HG02973 (cell line): ENCODE results near the gene FAM20A.
"Not testable (repeated sequence)": the region's sequence is repeated elsewhere in the genome, so short reads cannot be mapped to it uniquely, and the experiment has no call there.

Experiments
- ATAC-seq: cut with Tn5 transposase; IDR thresholded peaks from one replicate; pipeline ENCODE4 v1.9.1; 2021; ENCODE audit warnings: moderate library complexity; ENCODE audit not compliant: unreplicated experiment

The FAM20A gene

DNA sequence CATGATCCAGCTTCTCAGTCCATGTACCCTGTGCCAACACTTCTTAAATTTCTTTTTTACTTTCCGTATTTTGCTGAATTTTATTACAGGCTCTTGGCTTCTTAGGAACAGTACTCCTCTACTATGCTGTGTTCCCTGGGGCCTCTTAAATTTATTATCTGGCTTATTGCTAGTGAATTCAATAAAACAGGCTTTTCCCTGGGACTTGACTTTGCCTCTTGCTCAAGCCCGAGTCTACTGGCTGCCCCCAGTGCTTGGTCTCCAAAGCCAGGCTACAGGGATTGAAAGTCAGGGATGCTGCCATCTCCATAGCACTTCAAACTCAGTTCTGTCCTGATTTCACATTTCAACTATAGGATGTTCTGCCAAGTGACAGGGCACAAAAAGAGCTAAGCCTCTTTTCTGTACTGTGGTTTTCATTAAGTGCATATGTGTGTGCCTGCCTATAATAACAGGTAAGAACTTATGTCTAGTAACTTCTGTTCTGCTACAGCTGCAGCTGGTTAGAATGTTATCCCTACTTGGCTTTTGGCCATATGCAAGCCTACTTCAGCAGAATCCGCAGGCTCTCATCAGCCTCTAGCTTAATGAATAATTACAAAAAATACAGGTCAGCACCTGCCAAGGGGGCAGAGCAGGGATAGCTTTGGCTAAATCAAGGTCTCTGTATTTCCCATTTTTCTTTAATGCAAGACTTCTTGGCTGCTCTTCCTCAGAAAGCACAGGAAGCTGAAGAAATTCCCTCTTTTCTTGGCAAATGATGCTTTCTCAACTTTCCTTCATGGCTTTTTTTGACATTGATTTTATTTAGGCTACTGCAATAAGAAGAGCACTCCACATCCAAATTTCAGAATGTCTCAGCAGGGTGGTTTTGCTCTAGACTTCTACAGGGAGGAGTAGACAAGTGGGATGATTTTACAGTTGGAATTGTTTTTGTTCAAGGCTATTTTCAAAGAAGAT, 8.2 kb downstream of the FAM20A start:
- ATAC-seq = no peak

DNA sequence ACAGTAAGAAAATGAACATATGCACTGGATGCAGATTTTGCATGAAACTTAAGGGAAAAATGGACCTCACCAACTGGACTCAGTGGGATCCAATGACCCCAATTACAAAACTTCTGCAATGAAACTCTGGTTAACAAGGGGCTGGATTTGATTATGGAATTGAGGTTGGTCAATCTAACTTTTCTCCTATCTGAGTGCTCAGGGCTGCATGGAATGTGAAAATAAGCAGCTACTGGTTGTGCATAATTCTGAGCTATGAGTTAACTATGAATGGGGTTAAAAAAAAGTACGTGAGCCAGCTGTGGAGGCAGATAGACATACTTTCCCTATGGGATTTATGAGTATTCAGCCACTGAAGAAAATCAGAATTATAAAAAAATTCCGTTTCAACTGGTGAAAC, 9.2 kb downstream of the FAM20A start:
- no peak for ATAC-seq

DNA sequence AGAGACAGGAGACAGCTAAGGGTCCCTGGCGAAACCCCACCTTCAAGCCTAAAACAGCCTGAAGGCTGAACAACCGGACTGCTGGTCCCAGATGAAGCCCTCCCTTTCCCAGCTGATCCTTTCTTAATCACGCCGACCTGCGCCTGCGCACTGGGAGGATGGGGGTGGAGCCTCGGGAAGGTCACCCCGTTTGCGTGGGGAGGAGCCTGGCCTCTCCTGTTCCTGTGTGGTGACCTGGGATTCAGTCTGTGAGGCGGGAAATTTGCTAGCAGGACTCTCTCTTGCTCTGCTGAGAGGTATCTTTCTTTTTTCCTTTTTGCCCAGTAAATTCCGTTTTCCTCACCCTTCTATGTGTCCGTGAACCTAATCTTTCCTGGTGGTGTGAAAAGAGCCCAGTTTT, 9.6 kb downstream of the FAM20A start:
- no peak for ATAC-seq

DNA sequence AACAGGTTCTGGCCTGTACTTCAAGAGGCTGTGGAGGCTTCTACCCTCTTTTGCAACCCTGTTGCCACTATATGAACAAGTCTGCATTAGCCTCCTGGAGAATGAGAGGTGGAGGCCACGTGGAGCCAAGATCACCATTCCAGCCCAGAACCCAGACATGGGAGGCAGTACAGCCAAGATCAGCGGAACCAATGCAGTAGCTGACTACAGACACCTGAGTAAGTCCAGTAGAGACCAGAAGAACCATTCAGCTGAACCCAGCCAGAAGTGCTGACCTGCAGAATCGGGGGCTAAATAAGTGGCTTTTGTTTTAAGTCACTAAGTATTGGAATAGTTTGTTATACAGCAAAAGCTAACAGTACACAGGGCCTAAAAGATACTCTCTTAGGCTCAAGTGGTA, 12.1 kb downstream of the FAM20A start:
- no peak for ATAC-seq

DNA sequence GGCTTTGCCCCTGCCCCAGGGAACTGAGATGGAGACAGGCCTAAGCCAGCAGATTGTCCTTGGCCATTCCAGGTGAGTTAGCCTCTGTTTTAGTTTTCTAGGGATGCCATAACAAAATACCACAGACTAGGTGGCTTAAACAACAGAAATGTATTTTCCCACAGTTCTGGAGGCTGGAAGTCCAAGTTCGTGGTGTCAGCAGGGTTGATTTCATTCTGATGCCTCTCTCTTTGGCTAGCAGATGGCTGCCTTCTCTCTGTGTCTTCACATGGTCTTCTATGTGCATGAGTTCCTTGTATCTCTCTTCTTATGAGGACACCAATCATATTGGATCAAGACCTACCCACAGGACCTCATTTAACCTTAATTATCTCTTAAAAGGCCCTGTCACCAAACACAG, 12.8 kb downstream of the FAM20A start:
- no peak for ATAC-seq

DNA sequence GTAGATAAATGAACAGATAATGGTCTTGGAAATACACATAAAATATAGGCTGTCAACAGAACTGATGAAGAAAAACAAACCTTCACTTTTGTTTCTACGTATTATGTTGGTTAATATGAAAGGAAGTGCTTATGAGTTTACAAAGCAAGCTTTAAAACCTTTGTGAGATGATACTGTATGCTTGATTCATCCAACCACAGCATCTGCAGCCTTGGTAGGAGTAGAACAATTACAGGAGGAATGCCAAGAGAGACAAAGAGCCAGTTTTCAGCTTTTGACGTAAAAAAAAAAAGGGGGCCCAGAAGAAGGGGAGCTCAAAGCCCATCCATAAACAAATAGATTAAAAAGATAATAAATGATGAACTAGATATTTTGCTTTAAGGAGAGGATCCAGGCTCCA, 13.3 kb downstream of the FAM20A start:
- ATAC-seq = no peak

DNA sequence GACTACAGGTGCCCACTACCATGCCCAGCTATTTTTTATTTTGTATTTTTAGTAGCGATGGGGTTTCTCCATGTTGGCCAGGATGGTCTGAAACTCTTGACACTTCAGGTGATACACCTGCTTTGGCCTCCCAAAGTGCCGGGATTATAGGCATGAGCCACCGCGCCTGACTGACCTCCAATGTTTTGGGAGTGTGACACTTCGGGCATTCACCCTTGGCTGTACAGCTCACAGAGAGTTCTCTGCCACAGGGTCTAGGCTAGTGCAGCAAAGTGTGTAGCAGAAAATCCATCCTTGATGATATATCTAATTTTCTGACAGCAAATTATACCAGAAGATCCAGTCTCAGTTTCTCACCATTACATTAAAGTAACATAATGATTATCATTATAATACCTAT, 14.1 kb downstream of the FAM20A start:
- no peak for ATAC-seq

DNA sequence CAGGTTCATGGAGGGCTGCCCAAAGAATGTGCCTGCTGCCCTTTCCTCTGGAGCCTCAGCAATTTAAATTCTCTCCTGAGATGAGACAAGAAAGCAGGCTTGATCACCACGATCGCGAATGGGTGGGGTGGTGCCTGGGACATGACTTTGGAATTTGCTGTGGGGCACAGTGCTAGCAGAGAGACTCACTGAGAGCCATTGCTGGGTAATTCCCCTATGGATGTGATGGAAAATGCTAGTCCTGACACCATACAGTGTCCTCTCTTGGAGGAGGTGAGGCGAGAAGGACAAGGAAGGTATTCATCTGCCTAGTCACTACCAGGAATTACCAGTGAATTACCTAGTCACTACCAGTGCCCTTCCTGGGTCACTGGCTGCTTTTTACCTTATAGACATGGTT, 15.5 kb downstream of the FAM20A start:
- no peak for ATAC-seq

DNA sequence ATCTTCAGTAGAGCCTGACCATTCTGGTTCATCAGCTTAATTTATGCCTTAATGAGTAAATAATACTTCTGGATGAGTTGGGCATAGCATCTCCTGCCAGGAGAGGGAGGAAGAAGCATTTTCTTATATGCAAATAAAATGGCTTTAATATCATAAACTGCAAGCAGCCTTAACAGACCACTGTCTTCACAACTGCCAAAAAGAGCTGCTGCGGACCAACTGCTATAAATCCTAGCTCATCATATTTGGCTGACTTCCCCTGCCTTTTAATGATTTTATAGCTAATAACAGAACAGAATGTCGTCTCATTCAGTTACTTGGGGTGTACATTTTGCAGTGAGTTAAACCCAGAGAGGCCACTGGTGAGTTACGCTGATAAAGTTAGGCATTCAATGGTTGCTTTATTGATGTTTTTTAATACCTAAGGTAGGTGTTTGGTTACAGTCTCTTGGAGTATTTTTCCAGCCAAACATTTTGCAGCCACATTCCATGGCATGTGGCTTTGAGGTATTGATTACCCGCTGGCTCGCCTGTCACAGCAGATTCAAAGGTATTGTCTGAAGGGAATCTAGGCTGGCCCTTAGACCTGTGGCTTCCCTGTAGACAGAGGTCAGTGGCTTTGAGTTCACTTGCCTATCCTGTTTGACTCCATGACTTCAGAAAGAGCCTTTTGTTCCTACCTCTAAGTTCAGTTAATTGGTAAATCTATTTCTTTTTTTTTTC, 16.4 kb downstream of the FAM20A start:
- no peak for ATAC-seq

DNA sequence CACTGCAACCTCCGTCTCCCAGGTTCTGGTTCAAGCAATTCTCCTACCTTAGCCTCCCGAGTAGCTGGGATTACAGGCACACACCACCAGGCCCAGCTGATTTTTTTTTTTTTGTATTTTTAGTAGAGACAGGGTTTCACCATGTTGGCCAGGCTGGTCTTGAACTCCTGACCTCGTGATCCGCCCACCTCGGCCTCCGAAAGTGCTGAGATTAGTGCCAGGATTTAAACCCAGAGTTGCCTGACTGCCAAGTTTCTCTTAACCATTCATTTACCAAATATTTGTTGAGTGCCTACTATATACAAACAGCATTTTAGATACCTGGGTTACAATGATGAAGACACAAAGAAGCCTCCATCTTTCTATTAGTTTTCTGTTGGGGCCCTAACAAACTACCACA, 18.3 kb downstream of the FAM20A start:
- ATAC-seq = not testable (repeated sequence)

DNA sequence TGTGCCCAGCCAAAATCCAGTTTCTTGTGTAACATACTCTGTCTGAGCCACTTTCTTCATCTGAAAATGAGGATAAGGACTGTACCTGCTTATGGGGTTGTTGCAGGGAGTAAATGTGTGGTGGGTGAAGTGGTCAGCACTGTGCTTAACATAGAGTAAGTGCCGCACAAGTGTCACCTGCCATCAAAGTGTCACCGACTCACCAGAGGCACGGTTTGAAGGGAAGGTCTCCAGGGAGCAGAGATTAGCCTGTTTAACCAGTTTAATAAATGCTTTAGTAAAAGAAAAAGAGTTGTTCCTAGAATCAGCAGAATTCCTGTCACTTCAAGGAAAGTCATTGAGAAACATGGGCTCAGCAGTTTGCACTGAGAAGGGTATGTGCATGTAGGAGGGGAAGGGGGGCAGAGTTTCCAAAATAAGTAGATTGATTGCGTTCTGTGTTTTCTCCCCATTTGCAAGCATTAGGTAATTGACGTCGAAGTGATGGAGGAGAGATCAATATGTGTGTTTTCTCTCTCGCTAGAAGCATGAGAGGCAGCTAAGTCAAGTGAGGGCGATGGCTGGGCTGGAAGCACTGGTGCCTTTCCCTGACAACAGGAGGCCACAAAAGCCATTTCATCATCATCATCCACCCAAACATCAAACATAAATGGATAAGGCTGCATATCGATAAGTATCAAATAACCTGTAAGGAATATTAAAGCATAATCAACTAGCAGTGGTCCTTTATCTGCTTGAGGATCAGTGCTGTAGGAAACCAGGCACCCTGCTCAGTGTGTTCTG, 19.1 kb downstream of the FAM20A start:
- no peak for ATAC-seq

DNA sequence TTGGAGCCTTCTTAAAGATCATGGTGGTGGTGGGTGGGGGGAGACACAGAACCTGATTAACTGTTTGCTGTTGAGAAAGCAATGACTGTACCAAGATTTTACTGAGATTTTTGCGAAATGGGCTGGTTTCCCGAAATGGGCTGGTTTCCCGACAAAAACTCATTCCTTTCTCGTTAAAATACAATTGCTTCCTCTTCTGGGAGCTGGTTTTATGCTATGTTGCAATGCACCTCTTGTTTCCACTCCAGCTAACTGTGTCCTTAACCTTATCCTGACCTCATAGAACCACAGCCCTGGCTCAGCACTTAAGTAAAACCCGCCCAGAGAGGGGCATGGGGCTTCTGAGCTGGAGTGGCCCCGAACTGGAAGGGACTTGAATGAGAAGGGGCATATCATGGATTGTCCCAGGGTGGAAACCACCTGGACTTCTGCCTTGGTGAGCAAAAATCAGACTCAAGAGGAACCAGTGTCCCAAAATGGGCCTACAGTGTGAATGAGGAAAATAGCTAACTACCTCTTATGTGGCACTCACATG, 20.9 kb downstream of the FAM20A start:
- no peak for ATAC-seq

DNA sequence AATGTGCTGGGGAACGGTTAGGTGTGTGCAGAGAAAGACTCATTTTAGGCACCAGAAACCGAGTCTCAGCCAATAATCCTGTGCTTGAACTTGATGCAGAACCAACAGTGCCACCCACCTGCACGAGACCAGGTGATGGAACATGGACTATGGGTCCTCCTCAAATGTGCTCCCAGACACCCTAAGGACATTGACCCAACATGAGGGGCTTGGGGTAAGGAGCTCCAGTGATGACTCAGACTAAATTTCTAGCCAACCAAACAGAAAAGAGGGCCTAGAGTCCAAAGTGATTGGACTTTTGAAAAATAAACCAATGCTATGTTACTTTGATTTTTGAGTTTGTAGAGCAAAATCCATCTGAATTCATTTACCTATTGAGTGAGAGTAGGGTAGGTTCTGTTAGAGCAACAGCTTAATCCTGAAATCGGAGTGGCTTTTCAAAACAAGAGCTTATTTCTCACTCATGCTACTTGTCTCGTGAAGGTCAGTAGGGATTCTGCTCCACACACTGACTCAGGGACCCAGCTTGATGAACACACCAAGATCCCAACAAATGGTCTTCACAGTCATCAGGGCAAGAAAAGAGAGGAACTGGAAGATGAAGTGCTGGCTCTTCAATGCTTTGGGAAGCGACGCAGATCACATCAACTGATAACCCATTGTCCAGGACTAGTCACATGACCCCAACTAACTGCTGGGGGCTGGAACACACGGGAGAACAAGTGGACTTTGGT, 21.8 kb downstream of the FAM20A start:
- no peak for ATAC-seq

DNA sequence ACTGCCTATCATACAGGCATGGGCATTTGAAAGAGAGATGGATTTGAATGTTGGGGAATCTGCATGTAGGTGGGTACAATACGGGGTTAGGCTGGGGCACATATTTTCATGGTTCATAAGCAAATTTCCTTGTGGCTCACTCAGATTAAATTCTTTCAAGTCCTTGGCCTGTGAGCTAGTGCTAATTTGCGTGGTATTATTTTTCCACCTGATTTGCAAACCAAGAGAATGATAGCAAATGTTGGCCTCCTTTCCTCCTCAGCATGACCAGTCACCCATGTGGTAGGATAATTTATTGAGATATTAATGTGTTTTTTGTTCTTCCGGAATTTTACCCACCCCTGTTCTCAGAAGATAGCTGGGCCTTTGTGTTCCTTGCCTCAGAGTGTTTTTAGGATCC, 22.9 kb downstream of the FAM20A start:
- ATAC-seq = no peak

DNA sequence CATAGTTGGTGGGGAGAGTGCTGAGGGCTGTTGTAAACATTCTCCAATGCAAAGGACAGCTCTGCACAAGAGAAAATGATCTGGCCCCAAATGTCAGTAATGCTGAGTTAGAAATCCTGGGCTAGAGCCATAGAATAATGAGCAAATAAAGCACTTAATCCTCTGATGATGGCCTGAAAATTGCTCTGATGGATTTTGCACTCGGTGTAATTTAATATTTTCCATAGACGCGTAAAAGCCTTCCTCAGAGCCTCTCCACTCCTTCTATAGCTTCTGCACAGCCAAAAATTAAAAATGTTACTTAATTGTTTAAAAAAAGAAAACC, 23.7 kb downstream of the FAM20A start:
- no peak for ATAC-seq

DNA sequence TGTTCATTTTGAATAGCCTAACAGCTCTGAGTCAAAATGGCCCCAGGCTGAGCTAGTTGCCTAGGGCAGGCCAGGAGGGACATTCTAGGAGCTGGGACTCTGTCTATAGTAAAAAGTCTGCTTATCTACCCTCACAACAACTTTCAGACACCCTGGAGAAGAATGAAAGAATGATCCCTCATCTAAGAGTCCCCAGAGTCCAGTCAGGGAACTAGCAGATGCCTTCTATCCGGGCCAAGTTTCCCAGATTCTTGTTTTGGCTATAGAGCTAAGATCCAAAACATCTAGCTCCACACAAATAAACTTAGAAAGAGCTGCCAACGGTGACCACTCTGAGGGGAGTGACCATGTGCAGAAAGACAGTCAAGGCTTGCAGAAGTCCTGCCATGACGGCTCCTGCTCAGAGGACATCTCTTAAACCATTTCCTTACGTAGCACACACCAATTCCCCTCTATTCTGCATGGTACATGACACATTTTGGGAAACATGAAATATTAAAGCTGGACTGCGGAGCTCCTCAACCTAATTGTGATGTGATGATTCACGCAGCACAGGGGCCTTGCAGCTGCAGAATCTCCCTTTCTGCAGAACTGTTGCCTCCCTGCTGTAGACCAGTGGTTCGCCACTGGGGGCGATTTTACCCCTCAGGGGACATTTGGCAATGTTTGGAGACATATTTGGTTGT, 24.2 kb downstream of the FAM20A start:
- no peak for ATAC-seq

DNA sequence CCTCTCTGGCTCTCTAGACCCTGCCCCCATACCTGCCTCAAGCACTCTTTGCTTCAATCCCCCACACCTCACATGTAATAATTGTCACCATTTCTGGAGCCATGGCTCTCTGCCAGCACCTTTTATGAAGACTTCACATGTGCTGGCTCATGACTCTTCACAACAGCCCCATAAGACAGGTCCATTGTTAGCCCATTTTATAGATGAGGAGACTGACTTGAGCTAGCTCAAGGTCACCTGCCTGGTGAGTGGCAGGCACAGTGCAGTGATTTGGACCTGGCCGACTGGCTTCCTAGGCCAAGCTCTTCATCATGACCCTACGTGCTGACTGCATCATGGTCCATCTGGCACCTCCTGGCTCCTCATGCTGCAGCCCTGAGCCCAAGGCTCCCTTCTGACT, 25.0 kb downstream of the FAM20A start:
- no peak for ATAC-seq

DNA sequence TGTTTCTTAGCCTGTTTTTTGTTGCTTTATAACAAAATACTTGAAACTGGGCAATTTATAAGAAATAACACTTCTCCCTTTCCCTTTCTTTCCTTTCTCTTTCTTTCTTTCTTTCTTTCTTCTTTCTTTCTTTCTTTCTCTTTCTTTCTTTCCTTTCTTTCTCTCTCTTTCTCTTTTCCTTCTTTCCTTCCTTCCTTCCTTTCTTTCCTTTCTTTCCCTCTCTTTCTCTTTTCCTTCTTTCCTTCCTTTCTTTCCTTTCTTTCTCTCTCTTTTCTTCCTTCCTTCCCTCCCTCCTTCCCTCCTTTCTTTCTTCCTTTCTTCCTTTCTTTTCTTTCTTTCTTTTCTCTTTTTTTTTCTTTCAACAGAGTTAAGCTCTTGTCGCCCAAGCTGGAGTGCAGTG, 27.8 kb downstream of the FAM20A start:
- no peak for ATAC-seq

DNA sequence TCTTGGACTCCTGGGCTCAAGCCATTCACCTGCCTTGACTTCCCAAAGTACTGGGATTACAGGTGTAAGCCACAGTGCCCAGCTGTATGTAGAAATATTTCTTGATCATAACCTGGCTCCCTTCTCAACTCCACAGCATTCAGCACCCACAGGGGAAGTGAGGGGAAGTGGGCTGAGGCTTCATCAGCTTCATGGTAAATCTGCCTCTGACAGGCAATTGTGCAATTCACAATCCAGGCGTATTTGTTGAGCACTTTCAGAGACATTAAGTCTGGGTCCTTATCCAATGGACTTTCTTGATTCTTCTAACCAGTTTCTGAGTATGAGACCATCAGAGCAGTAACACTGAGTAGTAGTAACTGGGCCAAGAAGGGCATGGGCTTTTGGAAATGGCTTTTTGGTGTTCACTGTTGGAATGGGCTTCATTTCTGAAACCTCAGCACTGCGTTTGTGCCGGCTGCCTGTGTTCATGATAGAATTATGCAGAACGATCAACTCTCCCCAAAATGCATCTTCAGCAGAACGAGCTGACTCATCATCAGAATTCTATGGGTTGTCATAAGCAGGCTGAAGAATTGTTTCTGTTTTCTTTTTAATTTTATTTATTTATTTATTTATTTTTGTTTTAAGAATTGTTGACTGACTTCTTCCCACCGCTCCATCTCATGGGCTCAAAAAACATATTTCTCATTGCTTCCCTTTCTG, 28.9 kb downstream of the FAM20A start:
- ATAC-seq = no peak

DNA sequence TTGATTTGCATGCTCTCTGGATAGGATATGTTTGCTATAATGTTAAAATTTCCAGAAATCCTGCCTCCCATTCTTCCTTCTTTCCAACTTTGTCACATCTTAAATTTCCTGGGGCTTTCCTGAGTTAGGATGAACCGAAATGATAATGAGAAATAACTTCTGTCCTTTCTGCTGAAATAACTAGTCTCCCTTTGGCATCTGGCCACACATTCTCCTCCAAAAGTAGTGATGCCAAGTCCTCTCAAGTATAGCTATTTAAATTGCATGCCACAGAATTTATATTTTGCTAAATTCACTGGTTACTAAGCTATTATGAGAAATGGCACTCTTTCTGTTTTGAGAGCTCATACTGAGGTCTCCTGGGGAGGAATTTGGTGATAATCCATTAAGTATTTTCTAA, 30.6 kb downstream of the FAM20A start:
- ATAC-seq = no peak
